ENCODE results near the gene VAV2. TPM values are rescaled to one million over a fixed set of nuclear protein-coding genes. Genes with fewer than 3 reads are reported as not detected.

The VAV2 gene
- total and polyA plus RNA-seq, 5 donors, result 4.7 to 11.4 (median 7.4) TPM

DNA sequence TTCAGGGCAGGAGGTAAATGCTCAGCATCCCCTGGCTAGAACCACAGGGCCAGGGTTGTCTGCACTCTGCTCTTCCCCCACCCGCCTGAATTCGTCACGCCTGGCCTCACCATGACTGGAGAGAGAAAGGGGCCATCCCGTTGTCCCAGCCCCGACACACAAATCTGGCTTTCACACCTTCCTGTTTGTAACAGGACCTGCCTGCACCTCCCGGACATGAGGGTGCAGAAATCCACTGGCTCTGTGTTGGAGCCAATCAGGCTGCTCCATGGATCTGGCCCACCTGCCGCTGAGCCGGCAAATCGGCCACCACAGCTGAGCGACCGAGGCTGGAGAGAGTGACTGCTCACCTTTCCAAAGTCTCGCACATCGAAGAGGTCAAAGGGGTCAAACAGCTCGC is 53.4 kb downstream of the VAV2 start:
- H3K4me3 ChIP-seq (ENCODE audit: low read length), result no peak overlapping the region

DNA sequence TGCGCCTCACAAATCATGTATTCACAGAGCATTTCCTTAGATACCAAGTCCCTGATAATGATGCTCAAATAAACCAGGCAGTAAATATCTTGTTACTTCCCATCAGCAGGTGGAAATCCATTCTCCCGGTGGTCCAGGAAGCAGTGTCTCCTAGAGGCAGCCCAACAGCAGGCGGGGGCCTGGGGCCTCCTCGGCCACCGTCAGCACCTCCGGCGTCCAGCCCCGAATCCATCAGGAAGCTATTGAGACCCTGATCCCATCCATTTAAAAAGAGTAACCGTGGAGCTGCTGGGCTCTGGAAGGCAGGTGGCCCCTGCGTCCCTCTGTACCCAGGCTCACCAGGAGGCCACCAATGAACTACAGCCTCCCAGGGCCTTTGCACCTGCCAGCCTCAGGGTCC is 54.0 kb downstream of the VAV2 start:
- Histone ChIP-seq H3K4me1 (ENCODE audit: control insufficient read depth, insufficient read depth, low read length) (no peaks in the 10 kb centered on the region), H3K9me3 (ENCODE audit: control insufficient read depth, low read length) (no peaks in the 10 kb centered on the region), H3K27me3 (ENCODE audit: control insufficient read depth, insufficient read depth) (no peaks in the 10 kb centered on the region), H3K4me3 (ENCODE audit: low read length) (no peak overlapping the region), H3K27ac (ENCODE audit: low read length) (no peak overlapping the region)
- intact Hi-C loops (cut with DNase I), result no loop called here
- ATAC-seq (no peak), DNase-seq (peak in 2 of 3 donors; percentile 21 to 28)
- 95% methylated on average over 10 of the region's 10 CpGs for WGBS

More for the DNA sequence above, 53.4 kb downstream of the VAV2 start:
- intact Hi-C loops (cut with DNase I), result no loop called here
- no peak for ATAC-seq
- no peaks in the 10 kb centered on the region for H3K27me3 ChIP-seq (ENCODE audit: control insufficient read depth, insufficient read depth)
- no peaks in the 10 kb centered on the region for H3K9me3 ChIP-seq (ENCODE audit: control insufficient read depth, low read length)
- H3K27ac ChIP-seq (ENCODE audit: low read length), result no peak overlapping the region
- peak in 2 of 3 donors; percentile 31 to 36 for DNase-seq
- H3K4me1 ChIP-seq (ENCODE audit: control insufficient read depth, insufficient read depth, low read length), result no peaks in the 10 kb centered on the region
- whole genome bisulfite sequencing, result 88% methylated on average over 14 of the region's 14 CpGs

- H3K9me3 ChIP-seq (ENCODE audit: control insufficient read depth, low read length), result no peaks in the 10 kb centered on the region
- WGBS, result 79% methylated on average over 4 of the region's 4 CpGs
- H3K27me3 ChIP-seq (ENCODE audit: control insufficient read depth, insufficient read depth), result no peaks in the 10 kb centered on the region
- no peak overlapping the region for H3K27ac ChIP-seq (ENCODE audit: low read length)
- no peak for DNase-seq
- H3K4me1 ChIP-seq (ENCODE audit: control insufficient read depth, insufficient read depth, low read length), result no peaks in the 10 kb centered on the region
- intact Hi-C loops (cut with DNase I), result no loop called here
- H3K4me3 ChIP-seq (ENCODE audit: low read length), result no peak overlapping the region
- no peak for ATAC-seq
Measured at GRCh38 chr9:133937120-133937519, 55.0 kb downstream of the VAV2 start.

DNA sequence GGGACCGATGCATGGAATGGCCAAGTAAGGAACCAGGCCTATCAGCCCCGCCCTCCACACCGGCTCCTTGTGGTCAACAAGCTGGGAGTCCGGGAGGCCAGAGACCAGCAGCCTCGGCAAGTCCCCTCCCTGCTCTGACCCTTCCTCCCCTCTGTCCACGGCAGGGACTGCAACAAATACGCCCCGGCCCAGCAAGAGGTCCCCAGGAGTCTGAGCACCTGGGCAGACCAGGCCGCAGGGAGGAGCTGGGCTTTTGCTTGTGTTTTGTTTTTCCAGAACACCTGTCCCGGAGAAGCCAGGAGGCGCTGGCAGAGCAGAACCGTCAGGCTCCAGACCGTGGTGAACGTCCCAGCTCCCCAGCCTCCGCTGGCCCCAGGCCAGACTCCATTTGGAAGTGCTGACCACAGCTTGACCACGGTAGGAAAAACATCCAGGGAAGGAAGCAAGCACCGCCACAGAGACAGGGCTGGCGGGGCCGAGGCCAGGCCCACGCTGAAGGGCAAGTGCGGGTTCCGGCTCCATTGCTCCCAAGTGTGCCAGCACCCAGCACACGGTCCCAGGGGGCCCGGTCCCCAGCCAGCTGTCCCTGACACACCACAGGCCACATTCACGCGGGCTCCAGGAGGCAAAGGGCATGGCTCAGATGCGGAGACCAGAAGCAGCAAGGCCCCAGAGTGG is 56.7 kb downstream of the VAV2 start:
- ATAC-seq, result peak; percentile 62 to 71
- no peaks in the 10 kb centered on the region for H3K27me3 ChIP-seq (ENCODE audit: control insufficient read depth, insufficient read depth)

DNA sequence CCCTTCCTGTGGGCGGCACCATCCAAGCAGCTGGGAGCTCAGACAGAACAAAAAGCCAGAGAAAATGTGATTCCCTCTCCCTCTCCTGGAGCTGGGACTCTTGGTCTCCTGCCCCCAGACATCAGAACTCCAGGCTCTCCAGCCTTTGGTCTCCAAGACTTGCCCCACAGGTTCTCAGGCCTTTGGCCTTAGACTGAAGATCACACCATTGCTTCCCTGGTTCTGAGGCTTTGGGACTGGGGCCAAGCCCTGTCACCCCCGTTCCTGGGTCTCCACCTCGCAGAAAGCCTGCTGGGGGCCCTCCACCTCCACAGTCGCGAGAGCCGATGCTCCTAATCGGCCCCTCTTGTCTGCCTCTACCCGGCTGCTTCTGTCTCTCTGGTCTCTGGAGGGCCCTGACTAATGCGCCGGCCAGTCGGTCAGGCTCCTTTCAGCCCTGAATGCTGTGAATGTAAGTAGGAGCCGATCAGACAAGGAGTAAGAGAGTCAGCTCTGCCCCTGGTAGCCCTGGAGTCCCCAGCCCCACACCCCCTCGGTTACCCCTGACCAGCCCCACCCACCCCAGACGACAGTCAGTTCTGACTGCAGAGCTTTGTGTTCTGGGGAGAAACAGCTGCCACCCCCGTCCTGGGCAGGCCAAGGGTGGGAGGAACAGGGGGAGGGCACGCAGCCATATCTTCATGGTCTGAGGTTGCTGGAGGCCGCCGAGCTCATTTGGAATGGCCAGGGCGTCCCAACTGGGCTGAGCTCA is 57.5 kb downstream of the VAV2 start:
- Histone ChIP-seq H3K27ac (ENCODE audit: low read length) (no peak overlapping the region), H3K4me1 (ENCODE audit: control insufficient read depth, insufficient read depth, low read length) (no peaks in the 10 kb centered on the region), H3K9me3 (ENCODE audit: control insufficient read depth, low read length) (no peaks in the 10 kb centered on the region), H3K4me3 (ENCODE audit: low read length) (no peak overlapping the region), H3K27me3 (ENCODE audit: control insufficient read depth, insufficient read depth) (no peaks in the 10 kb centered on the region)
- 56% methylated on average over 19 of the region's 19 CpGs for WGBS
- intact Hi-C loops (cut with DNase I), result no loop called here
- DNase-seq (peak; percentile 79 to 89 (median 85)), ATAC-seq (peak; percentile 71 to 73)

More for the DNA sequence above, 56.7 kb downstream of the VAV2 start:
- DNase-seq, result peak; percentile 85 to 95 (median 92)
- H3K4me1 ChIP-seq (ENCODE audit: control insufficient read depth, insufficient read depth, low read length), result no peaks in the 10 kb centered on the region
- H3K27ac ChIP-seq (ENCODE audit: low read length), result peak overlapping the region; percentile 22
- H3K4me3 ChIP-seq (ENCODE audit: low read length), result no peak overlapping the region
- WGBS, result 47% methylated on average over 27 of the region's 27 CpGs
- no peaks in the 10 kb centered on the region for H3K9me3 ChIP-seq (ENCODE audit: control insufficient read depth, low read length)
- intact Hi-C loops (cut with DNase I), result no loop called here

GRCh38 chr9:133933426-133934026 is 58.6 kb downstream of the VAV2 start:
- Histone ChIP-seq H3K27me3 (ENCODE audit: control insufficient read depth, insufficient read depth) (no peaks in the 10 kb centered on the region), H3K9me3 (ENCODE audit: control insufficient read depth, low read length) (no peaks in the 10 kb centered on the region), H3K27ac (ENCODE audit: low read length) (no peak overlapping the region), H3K4me1 (ENCODE audit: control insufficient read depth, insufficient read depth, low read length) (no peaks in the 10 kb centered on the region), H3K4me3 (ENCODE audit: low read length) (no peak overlapping the region)
- 80% methylated on average over 6 of the region's 6 CpGs for WGBS
- no peak for ATAC-seq
- peak in 1 of 3 donors; percentile 1 for DNase-seq
- intact Hi-C loops (cut with DNase I), result no loop called here

DNA sequence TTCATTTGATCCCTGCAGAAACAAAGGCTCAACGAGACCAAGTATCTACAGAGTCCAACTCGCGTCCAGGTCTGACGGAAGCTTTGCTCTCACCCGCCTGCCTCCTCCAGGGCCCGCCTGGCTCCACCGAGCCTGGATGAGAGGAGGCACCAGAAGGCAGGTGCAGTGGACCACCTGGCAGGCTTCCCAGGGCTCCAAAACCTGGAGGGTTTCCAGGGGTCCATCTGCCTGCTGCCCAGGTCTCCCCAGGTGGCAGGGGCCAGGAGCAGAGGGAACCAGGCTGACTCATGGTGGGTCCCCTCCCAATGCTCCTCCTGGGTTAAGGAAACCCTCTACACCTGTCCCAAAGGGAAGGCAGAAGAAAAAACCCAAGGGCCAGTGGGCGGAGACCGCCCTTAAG is 59.5 kb downstream of the VAV2 start:
- intact Hi-C loops (cut with DNase I), result no loop called here
- Histone ChIP-seq H3K4me1 (ENCODE audit: control insufficient read depth, insufficient read depth, low read length) (no peaks in the 10 kb centered on the region), H3K9me3 (ENCODE audit: control insufficient read depth, low read length) (no peaks in the 10 kb centered on the region), H3K4me3 (ENCODE audit: low read length) (no peak overlapping the region), H3K27me3 (ENCODE audit: control insufficient read depth, insufficient read depth) (no peaks in the 10 kb centered on the region), H3K27ac (ENCODE audit: low read length) (no peak overlapping the region)
- WGBS, result 55% methylated on average over 8 of the region's 9 CpGs
- no peak for ATAC-seq
- DNase-seq, result peak in 1 of 3 donors; percentile 53

DNA sequence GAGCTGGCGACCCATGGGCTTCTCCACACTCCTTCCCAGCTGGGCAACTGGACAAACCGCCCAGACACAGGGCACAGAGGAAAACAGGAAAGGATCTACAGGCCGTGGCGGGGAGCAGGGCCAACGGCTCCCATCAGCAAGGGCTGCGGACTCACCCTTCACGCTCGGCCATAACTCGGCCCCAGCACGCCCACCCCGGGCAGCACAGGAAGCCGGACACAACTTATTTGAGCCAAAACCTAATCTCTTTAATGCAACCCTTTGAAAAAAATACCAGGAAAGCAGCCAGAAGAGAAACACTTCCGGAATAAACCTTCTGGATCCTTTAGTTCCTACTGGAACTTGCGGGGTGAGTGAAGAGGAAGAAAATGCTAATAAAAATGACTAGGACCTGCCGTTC is 59.9 kb downstream of the VAV2 start:
- Histone ChIP-seq H3K27me3 (ENCODE audit: control insufficient read depth, insufficient read depth) (no peaks in the 10 kb centered on the region), H3K27ac (ENCODE audit: low read length) (no peak overlapping the region), H3K4me1 (ENCODE audit: control insufficient read depth, insufficient read depth, low read length) (no peaks in the 10 kb centered on the region), H3K4me3 (ENCODE audit: low read length) (no peak overlapping the region), H3K9me3 (ENCODE audit: control insufficient read depth, low read length) (no peaks in the 10 kb centered on the region)
- intact Hi-C loops (cut with DNase I), result no loop called here
- WGBS, result 42% methylated on average over 15 of the region's 15 CpGs
- ATAC-seq, result peak; percentile 53 to 56
- peak; percentile 62 to 84 (median 81) for DNase-seq

DNA sequence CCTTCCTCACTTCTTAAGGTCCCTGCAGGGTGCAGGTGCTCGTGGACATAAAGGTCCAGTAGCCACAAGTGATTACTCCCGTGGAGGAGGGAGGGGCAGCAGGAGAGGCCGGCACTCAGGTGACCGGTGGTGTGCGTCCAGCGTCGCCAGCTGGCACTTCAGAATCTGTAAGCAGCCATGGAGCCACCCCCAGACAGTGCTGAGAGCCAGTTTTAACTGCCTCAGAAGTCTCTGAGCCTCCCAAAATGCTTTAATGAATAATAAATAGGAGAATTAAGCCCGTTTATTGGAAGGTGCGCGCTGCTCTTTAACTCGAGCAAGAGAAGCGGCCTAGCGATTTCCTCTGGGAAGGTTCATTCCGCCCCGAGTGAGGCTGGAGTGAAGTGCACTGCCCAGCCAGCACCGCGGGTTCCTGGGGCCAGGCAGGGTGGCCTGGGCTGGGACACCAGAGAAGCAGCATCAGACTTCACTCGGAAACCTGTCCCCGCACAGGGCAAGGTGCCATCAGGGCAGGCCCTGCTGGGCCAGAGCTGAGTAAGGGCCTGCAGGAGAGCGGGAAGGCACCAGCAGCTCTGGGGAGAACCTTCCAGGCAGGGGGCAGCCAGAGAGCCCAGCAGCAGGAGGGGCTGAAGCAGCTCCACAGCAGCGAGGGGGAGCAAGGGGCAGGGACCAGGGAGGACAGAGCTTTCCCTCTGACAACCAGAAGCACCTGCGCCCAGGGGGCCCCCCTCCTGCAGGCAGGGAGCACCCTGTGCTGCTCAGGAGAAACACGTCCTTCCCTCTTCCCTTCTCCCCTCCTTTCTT is 61.2 kb downstream of the VAV2 start:
- peak in 1 of 3 donors; percentile 49 for DNase-seq
- Histone ChIP-seq H3K27me3 (ENCODE audit: control insufficient read depth, insufficient read depth) (no peaks in the 10 kb centered on the region), H3K27ac (ENCODE audit: low read length) (no peak overlapping the region), H3K4me3 (ENCODE audit: low read length) (no peak overlapping the region), H3K4me1 (ENCODE audit: control insufficient read depth, insufficient read depth, low read length) (no peaks in the 10 kb centered on the region), H3K9me3 (ENCODE audit: control insufficient read depth, low read length) (no peaks in the 10 kb centered on the region)
- intact Hi-C loops (cut with DNase I), result no loop called here
- no peak for ATAC-seq
- WGBS, result 83% methylated on average over 23 of the region's 23 CpGs

DNA sequence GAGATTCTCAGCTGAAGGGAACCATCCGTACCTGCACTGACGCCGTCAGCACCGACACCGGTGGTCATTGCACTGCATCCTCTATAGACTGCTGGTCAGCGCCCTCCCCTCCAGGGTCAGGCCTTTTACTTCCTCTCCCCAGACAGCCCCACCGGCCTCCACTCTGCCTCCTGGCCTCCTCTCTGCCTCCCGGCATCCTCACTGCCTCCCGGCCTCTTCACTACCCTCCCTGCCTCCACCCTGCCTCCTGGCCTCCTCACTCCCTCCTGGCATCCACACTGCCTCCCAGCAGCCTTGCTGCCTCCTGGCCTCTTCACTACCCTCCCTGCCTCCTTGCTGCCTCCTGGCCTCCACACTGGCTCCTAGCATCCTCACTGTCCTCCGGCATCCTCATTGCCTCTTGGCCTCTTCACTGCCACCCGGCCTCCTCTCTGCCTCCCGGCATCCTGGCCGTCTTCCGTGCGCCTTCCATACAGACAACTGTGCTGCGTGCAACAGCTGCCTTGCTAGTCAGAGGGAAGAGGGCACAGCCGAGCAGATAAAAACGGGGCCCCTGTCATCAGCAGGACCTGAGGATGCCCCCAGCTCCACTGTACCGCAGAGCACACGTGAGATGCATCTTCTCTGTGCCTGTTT is 62.0 kb downstream of the VAV2 start:
- 74% methylated on average over 20 of the region's 20 CpGs for WGBS
- DNase-seq, result peak in 1 of 3 donors; percentile 11
- intact Hi-C loops (cut with DNase I), result no loop called here
- no peaks in the 10 kb centered on the region for H3K4me1 ChIP-seq (ENCODE audit: control insufficient read depth, insufficient read depth, low read length)
- H3K27ac ChIP-seq (ENCODE audit: low read length), result no peak overlapping the region
- ATAC-seq, result no peak
- H3K9me3 ChIP-seq (ENCODE audit: control insufficient read depth, low read length), result no peaks in the 10 kb centered on the region
- no peak overlapping the region for H3K4me3 ChIP-seq (ENCODE audit: low read length)
- H3K27me3 ChIP-seq (ENCODE audit: control insufficient read depth, insufficient read depth), result no peaks in the 10 kb centered on the region

All from right cardiac atrium (tissue), 5 donors.